Hepatocyte (in vitro differentiated cells): ENCODE measurements around the gene MED29.

ENCODE experiments used
- EZH2 ChIP-seq: fragments of 200-600 bp; sonication (generic); IDR thresholded peaks from 2 replicates; pipeline ENCODE4 v1.6.1; 2016; ENCODE audit warnings: antibody characterized with exemption, mild to moderate bottlenecking, borderline replicate concordance
- TF ChIP-seq, protein P1 (sequence below): fragments of 200-600 bp; sonication (generic); IDR thresholded peaks from 2 replicates; pipeline ENCODE4 v1.5.1; 2016; ENCODE audit warnings: antibody characterized with exemption, mild to moderate bottlenecking; ENCODE audit not compliant: poor library complexity

DNA sequence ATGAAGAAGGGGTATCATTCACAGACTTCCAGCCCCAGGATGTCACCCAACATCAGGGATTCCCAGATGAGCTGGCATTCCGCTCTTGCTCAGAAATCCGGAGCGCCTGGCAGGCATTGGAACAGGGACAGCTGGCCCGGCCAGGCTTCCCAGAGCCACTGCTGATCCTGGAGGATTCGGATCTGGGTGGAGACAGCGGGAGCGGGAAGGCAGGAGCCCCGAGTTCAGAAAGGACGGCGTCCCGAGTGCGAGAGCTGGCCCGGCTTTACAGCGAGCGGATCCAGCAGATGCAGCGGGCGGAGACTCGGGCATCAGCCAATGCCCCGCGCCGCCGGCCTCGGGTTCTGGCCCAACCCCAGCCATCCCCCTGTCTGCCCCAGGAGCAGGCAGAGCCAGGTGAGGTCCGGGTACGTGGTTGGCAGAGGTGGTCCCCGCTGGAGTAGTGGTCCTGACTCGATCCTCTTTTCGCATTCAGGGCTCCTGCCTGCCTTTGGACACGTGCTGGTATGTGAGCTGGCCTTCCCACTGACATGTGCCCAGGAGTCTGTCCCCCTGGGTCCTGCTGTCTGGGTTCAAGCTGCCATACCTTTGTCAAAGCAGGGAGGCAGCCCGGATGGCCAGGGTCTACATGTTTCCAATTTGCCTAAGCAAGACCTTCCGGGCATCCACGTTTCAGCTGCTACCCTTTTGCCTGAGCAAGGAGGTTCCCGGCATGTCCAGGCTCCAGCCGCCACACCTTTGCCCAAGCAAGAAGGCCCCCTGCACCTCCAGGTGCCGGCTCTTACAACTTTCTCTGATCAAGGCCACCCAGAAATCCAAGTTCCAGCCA is 32.3 kb downstream of the MED29 start:
- no peak for TF ChIP-seq EZH2
- TF ChIP-seq, protein P1, sequence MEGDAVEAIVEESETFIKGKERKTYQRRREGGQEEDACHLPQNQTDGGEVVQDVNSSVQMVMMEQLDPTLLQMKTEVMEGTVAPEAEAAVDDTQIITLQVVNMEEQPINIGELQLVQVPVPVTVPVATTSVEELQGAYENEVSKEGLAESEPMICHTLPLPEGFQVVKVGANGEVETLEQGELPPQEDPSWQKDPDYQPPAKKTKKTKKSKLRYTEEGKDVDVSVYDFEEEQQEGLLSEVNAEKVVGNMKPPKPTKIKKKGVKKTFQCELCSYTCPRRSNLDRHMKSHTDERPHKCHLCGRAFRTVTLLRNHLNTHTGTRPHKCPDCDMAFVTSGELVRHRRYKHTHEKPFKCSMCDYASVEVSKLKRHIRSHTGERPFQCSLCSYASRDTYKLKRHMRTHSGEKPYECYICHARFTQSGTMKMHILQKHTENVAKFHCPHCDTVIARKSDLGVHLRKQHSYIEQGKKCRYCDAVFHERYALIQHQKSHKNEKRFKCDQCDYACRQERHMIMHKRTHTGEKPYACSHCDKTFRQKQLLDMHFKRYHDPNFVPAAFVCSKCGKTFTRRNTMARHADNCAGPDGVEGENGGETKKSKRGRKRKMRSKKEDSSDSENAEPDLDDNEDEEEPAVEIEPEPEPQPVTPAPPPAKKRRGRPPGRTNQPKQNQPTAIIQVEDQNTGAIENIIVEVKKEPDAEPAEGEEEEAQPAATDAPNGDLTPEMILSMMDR = no peak
